ENCODE data around the gene PEX5L.

- TF ChIP-seq POLR2AphosphoS5 (IDR thresholded peaks at IDR 0.05) (no peak), CTCF (IDR thresholded peaks at IDR 0.05) (no peak)
These were observed 183.6 kb downstream of the PEX5L start for GRCh38 chr3:179853176-179853575.

All from prostate gland (tissue), 2 donors.